ENCODE measurements around the gene ALDH6A1.
"Not testable (repeated sequence)": the region's sequence is repeated elsewhere in the genome, so short reads cannot be mapped to it uniquely, and the experiment has no call there.

Gene ALDH6A1

DNA sequence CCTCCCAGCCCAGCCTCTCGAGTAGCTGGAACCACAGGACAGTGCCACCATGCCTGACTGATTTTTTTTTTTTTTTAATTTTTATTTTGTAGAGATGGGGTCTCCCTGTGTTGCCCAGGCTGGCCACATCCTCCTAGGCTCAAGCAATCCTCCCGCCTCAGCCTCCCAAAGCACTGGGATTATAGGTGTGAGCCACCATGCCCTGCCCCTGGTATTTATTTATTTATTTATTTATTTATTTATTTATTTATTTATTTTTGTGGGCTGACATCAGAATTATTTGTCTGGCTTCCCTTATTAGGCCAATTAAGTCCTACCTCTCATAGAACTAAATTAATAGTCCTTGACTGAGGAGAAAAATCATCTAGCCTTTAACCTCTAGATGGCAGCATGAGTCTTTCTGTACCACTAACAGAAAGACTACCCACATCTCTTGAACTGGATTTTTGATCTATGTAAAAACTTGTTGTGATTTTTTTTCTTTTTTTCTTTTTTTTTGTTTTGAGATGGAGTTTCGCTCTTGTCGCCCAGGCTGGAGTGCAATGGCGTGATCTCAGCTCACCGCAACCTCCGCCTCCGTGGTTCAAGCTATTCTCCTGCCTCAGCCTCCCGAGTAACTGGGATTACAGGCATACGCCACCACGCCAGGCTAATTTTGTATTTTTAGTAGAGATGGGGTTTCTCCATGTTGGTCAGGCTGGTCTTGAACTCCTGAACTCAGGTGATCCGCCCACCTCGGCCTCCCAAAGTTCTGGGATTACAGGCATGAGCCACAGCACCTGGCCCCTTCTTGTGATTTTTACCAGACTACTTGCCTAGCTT, 27.4 kb upstream of the ALDH6A1 start:
- not testable (repeated sequence) for H3K4me1 ChIP-seq (ENCODE audit: control insufficient read depth in 1 of 2, insufficient read depth in 2 of 2, low read length in 2 of 2); H3K27me3 ChIP-seq (ENCODE audit: insufficient read depth, low read length); H4K8ac ChIP-seq (ENCODE audit: low read depth, low read length); H3K14ac ChIP-seq (ENCODE audit: low read length); H4K91ac ChIP-seq (ENCODE audit: low read depth, low read length); H3K27ac ChIP-seq (ENCODE audit: low read depth, low read length); H3K4me2 ChIP-seq (ENCODE audit: low read length); H3K18ac ChIP-seq (ENCODE audit: low read length); H4K12ac ChIP-seq (ENCODE audit: low read depth, low read length); H3K23ac ChIP-seq (ENCODE audit: low read length); H3K36me3 ChIP-seq (ENCODE audit: control insufficient read depth in 1 of 2, insufficient read depth in 2 of 2, low read length in 2 of 2); H3K79me1 ChIP-seq (ENCODE audit: low read length); H2BK12ac ChIP-seq (ENCODE audit: low read length); H2BK5ac ChIP-seq (ENCODE audit: low read depth, low read length, poor library complexity); H2AFZ ChIP-seq (ENCODE audit: insufficient read depth, low read length, poor library complexity); H3K9me3 ChIP-seq (ENCODE audit: insufficient read depth, low read depth, low read length); H2BK120ac ChIP-seq (ENCODE audit: insufficient read depth, low read length, poor library complexity); H3K4me3 ChIP-seq (ENCODE audit: low read depth, low read length); H3K9ac ChIP-seq (ENCODE audit: low read length); H3K79me2 ChIP-seq (ENCODE audit: control insufficient read depth, insufficient read depth, low read length, poor library complexity); H2AK5ac ChIP-seq (ENCODE audit: low read length); H3K4ac ChIP-seq (ENCODE audit: low read depth, low read length)
- peak; percentile 18 to 75 for DNase-seq
- no CpG with 5 or more reads among the region's 13 CpGs for WGBS (ENCODE audit: extremely low coverage, insufficient coverage, insufficient read length)

DNA sequence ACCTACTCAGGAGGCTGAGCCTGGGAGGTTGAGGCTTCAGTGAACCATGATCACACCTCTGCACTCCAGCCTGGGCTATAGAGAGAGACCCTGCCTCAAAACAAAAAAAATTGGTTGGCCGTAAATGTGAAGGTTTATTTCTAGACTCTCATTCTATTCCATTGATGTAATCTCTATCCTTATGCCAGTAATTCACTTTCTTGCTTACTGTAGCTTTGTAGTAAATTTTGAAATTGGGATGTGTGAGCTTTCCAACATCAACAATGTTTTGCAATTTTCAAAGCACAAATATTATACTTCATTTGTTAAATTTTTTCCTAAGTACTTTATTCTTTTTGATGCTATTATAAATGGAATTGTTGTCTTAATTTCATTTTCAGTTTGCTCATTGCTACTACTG, 25.1 kb upstream of the ALDH6A1 start:
- no peak overlapping the region for H2BK12ac ChIP-seq (ENCODE audit: low read length)
- no peak overlapping the region for H3K27ac ChIP-seq (ENCODE audit: low read depth, low read length)
- H3K4me3 ChIP-seq (ENCODE audit: low read depth, low read length): no peak overlapping the region
- no peaks in the 10 kb centered on the region for H3K79me1 ChIP-seq (ENCODE audit: low read length)
- H3K4ac ChIP-seq (ENCODE audit: low read depth, low read length): no peak overlapping the region
- H3K9ac ChIP-seq (ENCODE audit: low read length): no peak overlapping the region
- no peak overlapping the region for H3K18ac ChIP-seq (ENCODE audit: low read length)
- no peak overlapping the region for H4K8ac ChIP-seq (ENCODE audit: low read depth, low read length)
- no peak overlapping the region for H3K23ac ChIP-seq (ENCODE audit: low read length)
- no peak overlapping the region for H3K14ac ChIP-seq (ENCODE audit: low read length)
- no peak overlapping the region for H4K91ac ChIP-seq (ENCODE audit: low read depth, low read length)
- no peaks in the 10 kb centered on the region for H3K36me3 ChIP-seq (ENCODE audit: control insufficient read depth in 1 of 2, insufficient read depth in 2 of 2, low read length in 2 of 2)
- no peaks in the 10 kb centered on the region for H3K27me3 ChIP-seq (ENCODE audit: insufficient read depth, low read length)
- H2AK5ac ChIP-seq (ENCODE audit: low read length): no peak overlapping the region
- no peak overlapping the region for H2BK120ac ChIP-seq (ENCODE audit: insufficient read depth, low read length, poor library complexity)
- H4K12ac ChIP-seq (ENCODE audit: low read depth, low read length): no peak overlapping the region
- H3K9me3 ChIP-seq (ENCODE audit: insufficient read depth, low read depth, low read length): no peaks in the 10 kb centered on the region
- H3K4me2 ChIP-seq (ENCODE audit: low read length): no peak overlapping the region
- no peak overlapping the region for H2BK5ac ChIP-seq (ENCODE audit: low read depth, low read length, poor library complexity)
- no peaks in the 10 kb centered on the region for H3K79me2 ChIP-seq (ENCODE audit: control insufficient read depth, insufficient read depth, low read length, poor library complexity)
- no CpG with 5 or more reads among the region's 1 CpG for WGBS (ENCODE audit: extremely low coverage, insufficient coverage, insufficient read length)
- H2AFZ ChIP-seq (ENCODE audit: insufficient read depth, low read length, poor library complexity): no peak overlapping the region
- no peak for DNase-seq
- H3K4me1 ChIP-seq (ENCODE audit: control insufficient read depth in 1 of 2, insufficient read depth in 2 of 2, low read length in 2 of 2): no peaks in the 10 kb centered on the region

- Histone ChIP-seq H4K12ac (ENCODE audit: low read depth, low read length) (no peak overlapping the region), H4K8ac (ENCODE audit: low read depth, low read length) (no peak overlapping the region), H3K36me3 (ENCODE audit: control insufficient read depth in 1 of 2, insufficient read depth in 2 of 2, low read length in 2 of 2) (peaks cover 2 to 7% of the 10 kb centered on the region in 2 experiments), H2BK120ac (ENCODE audit: insufficient read depth, low read length, poor library complexity) (no peak overlapping the region), H3K27me3 (ENCODE audit: insufficient read depth, low read length) (no peaks in the 10 kb centered on the region), H2BK12ac (ENCODE audit: low read length) (no peak overlapping the region), H2BK5ac (ENCODE audit: low read depth, low read length, poor library complexity) (no peak overlapping the region), H3K4me3 (ENCODE audit: low read depth, low read length) (no peak overlapping the region), H3K18ac (ENCODE audit: low read length) (no peak overlapping the region), H3K23ac (ENCODE audit: low read length) (no peak overlapping the region), H2AK5ac (ENCODE audit: low read length) (no peak overlapping the region), H3K4ac (ENCODE audit: low read depth, low read length) (no peak overlapping the region), H3K9ac (ENCODE audit: low read length) (no peak overlapping the region), H3K79me2 (ENCODE audit: control insufficient read depth, insufficient read depth, low read length, poor library complexity) (no peaks in the 10 kb centered on the region), H3K14ac (ENCODE audit: low read length) (no peak overlapping the region), H3K27ac (ENCODE audit: low read depth, low read length) (no peak overlapping the region), H2AFZ (ENCODE audit: insufficient read depth, low read length, poor library complexity) (no peak overlapping the region), H4K91ac (ENCODE audit: low read depth, low read length) (no peak overlapping the region), H3K79me1 (ENCODE audit: low read length) (no peaks in the 10 kb centered on the region), H3K4me1 (ENCODE audit: control insufficient read depth in 1 of 2, insufficient read depth in 2 of 2, low read length in 2 of 2) (no peaks in the 10 kb centered on the region), H3K9me3 (ENCODE audit: insufficient read depth, low read depth, low read length) (no peaks in the 10 kb centered on the region), H3K4me2 (ENCODE audit: low read length) (no peak overlapping the region)
- DNase-seq: no peak
- no CpG with 5 or more reads among the region's 2 CpGs for WGBS (ENCODE audit: extremely low coverage, insufficient coverage, insufficient read length)
Observed at GRCh38 chr14:74105381-74105780, 21.1 kb upstream of the ALDH6A1 start.

- Histone ChIP-seq H3K9ac (ENCODE audit: low read length) (no peak overlapping the region), H2BK120ac (ENCODE audit: insufficient read depth, low read length, poor library complexity) (no peak overlapping the region), H3K79me2 (ENCODE audit: control insufficient read depth, insufficient read depth, low read length, poor library complexity) (no peaks in the 10 kb centered on the region), H4K12ac (ENCODE audit: low read depth, low read length) (no peak overlapping the region), H3K4me1 (ENCODE audit: control insufficient read depth in 1 of 2, insufficient read depth in 2 of 2, low read length in 2 of 2) (no peaks in the 10 kb centered on the region), H2BK5ac (ENCODE audit: low read depth, low read length, poor library complexity) (no peak overlapping the region), H3K4me2 (ENCODE audit: low read length) (no peak overlapping the region), H3K36me3 (ENCODE audit: control insufficient read depth in 1 of 2, insufficient read depth in 2 of 2, low read length in 2 of 2) (peaks cover 5 to 12% of the 10 kb centered on the region in 2 experiments), H3K4ac (ENCODE audit: low read depth, low read length) (no peak overlapping the region), H2AFZ (ENCODE audit: insufficient read depth, low read length, poor library complexity) (no peak overlapping the region), H3K14ac (ENCODE audit: low read length) (no peak overlapping the region), H3K27ac (ENCODE audit: low read depth, low read length) (no peak overlapping the region), H3K9me3 (ENCODE audit: insufficient read depth, low read depth, low read length) (no peaks in the 10 kb centered on the region), H3K23ac (ENCODE audit: low read length) (no peak overlapping the region), H4K8ac (ENCODE audit: low read depth, low read length) (no peak overlapping the region), H4K91ac (ENCODE audit: low read depth, low read length) (no peak overlapping the region), H2BK12ac (ENCODE audit: low read length) (no peak overlapping the region), H2AK5ac (ENCODE audit: low read length) (no peak overlapping the region), H3K79me1 (ENCODE audit: low read length) (no peaks in the 10 kb centered on the region), H3K27me3 (ENCODE audit: insufficient read depth, low read length) (no peaks in the 10 kb centered on the region), H3K18ac (ENCODE audit: low read length) (no peak overlapping the region), H3K4me3 (ENCODE audit: low read depth, low read length) (no peak overlapping the region)
- DNase-seq: no peak
- WGBS (ENCODE audit: extremely low coverage, insufficient coverage, insufficient read length): no CpG with 5 or more reads among the region's 8 CpGs
Observed at GRCh38 chr14:74089251-74090020, 5.2 kb upstream of the ALDH6A1 start.
